B cell (primary cell): ENCODE measurements around the gene BAIAP3. TPM values are rescaled to one million over a fixed set of nuclear protein-coding genes. Genes with fewer than 3 reads are reported as not detected.

Source experiments
- ATAC-seq: fragments of 200-7000 bp; cut with Tn5 transposase; one replicate; pipeline ENCODE4 v1.10.0; 2021; ENCODE audit warnings: low read depth, mild to moderate bottlenecking, moderate number of reproducible peaks, moderate library complexity
- CTCF ChIA-PET: fragments of 350-600 bp; sonication (Branson Sonifier 250); formaldehyde crosslinking; loops from one replicate; lab custom pipeline; 2021; ENCODE audit warnings: antibody characterized with exemption, inconsistent platforms; lab: Charles Lee
- POLR2A ChIA-PET: fragments of 350-600 bp; sonication (Branson Sonifier 250); formaldehyde crosslinking; loops from one replicate; lab custom pipeline; 2021; ENCODE audit warnings: antibody characterized with exemption; lab: Charles Lee
- DNase-seq: peaks from one replicate; pipeline ENCODE4 v3.0.0; 2013
- H2AFZ ChIP-seq: 2 replicates; pipeline ENCODE4 v1.6.1; 2012; ENCODE audit warnings: mild to moderate bottlenecking, low read depth, low read length; ENCODE audit not compliant: insufficient read depth, poor library complexity, severe bottlenecking
- H3K27ac ChIP-seq, 2 donors: 1 replicate in 1 of 2; 2 replicates in 1 of 2; pipeline ENCODE4 v1.5.1; 2012 to 2013; ENCODE audit warnings: low read length in 2 of 2, mild to moderate bottlenecking in 2 of 2, moderate library complexity in 1 of 2
- H3K27me3 ChIP-seq, 4 experiments: fragments of 200-600 bp in 1 of 4; sonication (generic) in 1 of 4; replicated peaks in 1 of 4; 1 replicate in 2 of 4; 2 replicates in 2 of 4; pipeline versions ENCODE4 v1.6.1 to v1.7.0; 2013 to 2016; ENCODE audit warnings: low read length in 3 of 4, mild to moderate bottlenecking in 2 of 4, mixed read lengths in 1 of 4, moderate library complexity in 1 of 4; ENCODE audit not compliant: insufficient read depth in 4 of 4, control insufficient read depth in 3 of 4; ENCODE audit errors: control extremely low read depth in 1 of 4
- H3K36me3 ChIP-seq, 2 experiments: replicated peaks in 1 of 2; 1 replicate in 1 of 2; 2 replicates in 1 of 2; pipeline versions ENCODE4 v1.6.1 to v1.7.1; 2013; ENCODE audit warnings: low read length in 1 of 2; ENCODE audit not compliant: insufficient read depth in 2 of 2, control insufficient read depth in 1 of 2; ENCODE audit errors: control extremely low read depth in 1 of 2, extremely low read depth in 1 of 2
- H3K4me1 ChIP-seq, 2 donors: fragments of 200-600 bp in 1 of 2; sonication (generic) in 1 of 2; 1 replicate in 1 of 2; 2 replicates in 1 of 2; pipeline versions ENCODE4 v1.5.1 to v1.6.1; 2013 to 2017; ENCODE audit warnings: low read length in 2 of 2; ENCODE audit not compliant: control insufficient read depth in 2 of 2, insufficient read depth in 2 of 2
- H3K4me2 ChIP-seq: replicated peaks from 2 replicates; pipeline ENCODE3; 2012; ENCODE audit warnings: mild to moderate bottlenecking, low read depth, low read length; ENCODE audit not compliant: poor library complexity, severe bottlenecking
- H3K4me3 ChIP-seq, 5 experiments: fragments of 200-600 bp in 1 of 5; sonication (generic) in 1 of 5; 1 replicate in 3 of 5; 2 replicates in 2 of 5; pipeline versions ENCODE4 v1.5.1 to v1.7.0; 2011 to 2016; ENCODE audit warnings: low read length in 4 of 5, mild to moderate bottlenecking in 4 of 5, low read depth in 2 of 5, control low read depth in 1 of 5, moderate library complexity in 1 of 5; ENCODE audit not compliant: insufficient read depth in 1 of 5; ENCODE audit errors: control extremely low read depth in 1 of 5, extremely low read depth in 1 of 5
- H3K79me2 ChIP-seq: fragments of 200-600 bp; sonication (generic); one replicate; pipeline ENCODE4 v1.6.0; 2016; ENCODE audit warnings: low read length; ENCODE audit not compliant: control insufficient read depth, insufficient read depth
- H3K9ac ChIP-seq: fragments of 200-600 bp; sonication (generic); 2 replicates; pipeline ENCODE4 v1.6.1; 2017; ENCODE audit warnings: mild to moderate bottlenecking, low read length, moderate library complexity
- H3K9me3 ChIP-seq, 3 donors: one replicate each; pipeline versions ENCODE4 v1.6.1 to v1.7.1; 2013; ENCODE audit warnings: low read length in 2 of 3; ENCODE audit not compliant: control insufficient read depth in 2 of 3, insufficient read depth in 1 of 3; ENCODE audit errors: control extremely low read depth in 1 of 3
- H4K20me1 ChIP-seq: 2 replicates; pipeline ENCODE4 v1.6.0; 2012; ENCODE audit warnings: mild to moderate bottlenecking, low read length; ENCODE audit not compliant: insufficient read depth, control insufficient read depth, poor library complexity, severe bottlenecking
- H3K27ac Mint-ChIP-seq: one replicate; pipeline ENCODE4 v1.8.0; 2021; ENCODE audit warnings: mixed read lengths
- H3K27me3 Mint-ChIP-seq: one replicate; pipeline ENCODE4 v1.8.0; 2021; ENCODE audit warnings: mixed read lengths
- H3K4me1 Mint-ChIP-seq: one replicate; pipeline ENCODE4 v1.8.0; 2021; ENCODE audit warnings: mixed read lengths
- H3K4me3 Mint-ChIP-seq: one replicate; pipeline ENCODE4 v1.8.0; 2021; ENCODE audit warnings: mixed read lengths
- H3K9me3 Mint-ChIP-seq: one replicate; pipeline ENCODE4 v1.8.0; 2022; ENCODE audit warnings: mixed read lengths; ENCODE audit not compliant: insufficient read depth
- EZH2 ChIP-seq: IDR thresholded peaks from 2 replicates; pipeline ENCODE4 v1.6.1; 2012; ENCODE audit warnings: borderline replicate concordance, low read depth, mild to moderate bottlenecking, moderate library complexity, low read length; ENCODE audit not compliant: insufficient read depth, poor library complexity, severe bottlenecking
- WGBS: methylation state at CpG from one replicate; pipeline ENCODE4 v1.1.5; 2013; ENCODE audit warnings: missing lambda C conversion rate; ENCODE audit not compliant: insufficient coverage; 5-methylcytosine and 5-hydroxymethylcytosine counted together
- intact Hi-C: fragments of 100-400 bp; cut with micrococcal nuclease; formaldehyde crosslinking; loops from one replicate; pipeline ENCODE4 v1.10.0; 2022
- polyA plus RNA-seq: library from polyadenylated mRNA; depleted of rRNA; stranded (reverse); fragments of >200 nt; gene quantifications from 2 replicates; pipeline ENCODE4 v1.2.3, GENCODE V29; 2012
- total RNA-seq, 2 donors: library from RNA; stranded (reverse); fragments of 120-200 nt in 1 of 2; gene quantifications; 1 replicate in 1 of 2; 2 replicates in 1 of 2; pipeline versions ENCODE4 v1.2.3 to v1.2.4, GENCODE V29; 2013 to 2022
- TF ChIP-seq, protein P1 (sequence below): fragments of 200-600 bp; IDR thresholded peaks from one replicate; pipeline ENCODE4 v1.8.0; 2022; ENCODE audit warnings: antibody characterized with exemption, mild to moderate bottlenecking

The BAIAP3 gene
- total and polyA plus RNA-seq, 2 donors (not counting 1 experiment from before 2014, with no cell fraction given) = 119 to 130 TPM

- H3K9me3 Mint-ChIP-seq = no peaks in the 10 kb centered on the region
- 94% methylated on average over 28 of the region's 28 CpGs for WGBS
- Histone ChIP-seq H3K9ac (no peak overlapping the region), H4K20me1 (peaks cover 94% of the 10 kb centered on the region), H3K4me1 (peaks cover 21 to 33% of the 10 kb centered on the region in 2 donors), H3K27ac (no peak overlapping the region), H3K27me3 (no peaks in the 10 kb centered on the region), H3K9me3 (no peaks in the 10 kb centered on the region), H3K36me3 (peaks cover 0 to 77% of the 10 kb centered on the region in 2 experiments), H3K79me2 (peaks cover 94% of the 10 kb centered on the region), H2AFZ (no peak overlapping the region), H3K4me2 (no peak overlapping the region), H3K4me3 (no peak overlapping the region)
- no peak for DNase-seq
- TF ChIP-seq, protein P1, sequence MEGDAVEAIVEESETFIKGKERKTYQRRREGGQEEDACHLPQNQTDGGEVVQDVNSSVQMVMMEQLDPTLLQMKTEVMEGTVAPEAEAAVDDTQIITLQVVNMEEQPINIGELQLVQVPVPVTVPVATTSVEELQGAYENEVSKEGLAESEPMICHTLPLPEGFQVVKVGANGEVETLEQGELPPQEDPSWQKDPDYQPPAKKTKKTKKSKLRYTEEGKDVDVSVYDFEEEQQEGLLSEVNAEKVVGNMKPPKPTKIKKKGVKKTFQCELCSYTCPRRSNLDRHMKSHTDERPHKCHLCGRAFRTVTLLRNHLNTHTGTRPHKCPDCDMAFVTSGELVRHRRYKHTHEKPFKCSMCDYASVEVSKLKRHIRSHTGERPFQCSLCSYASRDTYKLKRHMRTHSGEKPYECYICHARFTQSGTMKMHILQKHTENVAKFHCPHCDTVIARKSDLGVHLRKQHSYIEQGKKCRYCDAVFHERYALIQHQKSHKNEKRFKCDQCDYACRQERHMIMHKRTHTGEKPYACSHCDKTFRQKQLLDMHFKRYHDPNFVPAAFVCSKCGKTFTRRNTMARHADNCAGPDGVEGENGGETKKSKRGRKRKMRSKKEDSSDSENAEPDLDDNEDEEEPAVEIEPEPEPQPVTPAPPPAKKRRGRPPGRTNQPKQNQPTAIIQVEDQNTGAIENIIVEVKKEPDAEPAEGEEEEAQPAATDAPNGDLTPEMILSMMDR = no peak
- TF ChIP-seq EZH2 = no peak
- no peak for ATAC-seq
- ChIA-PET CTCF (no interaction called here), POLR2A (no interaction called here)
- H3K4me3 Mint-ChIP-seq = no peak overlapping the region
- intact Hi-C loops = no loop called here
- no peak overlapping the region for H3K27ac Mint-ChIP-seq
- H3K27me3 Mint-ChIP-seq = no peaks in the 10 kb centered on the region
- peaks cover 38% of the 10 kb centered on the region for H3K4me1 Mint-ChIP-seq
Measured at GRCh38 chr16:1314399-1315068, 18.9 kb upstream of the BAIAP3 start.
